ENCODE results near the gene SPACA6.
A peak's percentile ranks its signal among the peaks of the same experiment; 100 is the strongest.

SPACA6 gene

DNA sequence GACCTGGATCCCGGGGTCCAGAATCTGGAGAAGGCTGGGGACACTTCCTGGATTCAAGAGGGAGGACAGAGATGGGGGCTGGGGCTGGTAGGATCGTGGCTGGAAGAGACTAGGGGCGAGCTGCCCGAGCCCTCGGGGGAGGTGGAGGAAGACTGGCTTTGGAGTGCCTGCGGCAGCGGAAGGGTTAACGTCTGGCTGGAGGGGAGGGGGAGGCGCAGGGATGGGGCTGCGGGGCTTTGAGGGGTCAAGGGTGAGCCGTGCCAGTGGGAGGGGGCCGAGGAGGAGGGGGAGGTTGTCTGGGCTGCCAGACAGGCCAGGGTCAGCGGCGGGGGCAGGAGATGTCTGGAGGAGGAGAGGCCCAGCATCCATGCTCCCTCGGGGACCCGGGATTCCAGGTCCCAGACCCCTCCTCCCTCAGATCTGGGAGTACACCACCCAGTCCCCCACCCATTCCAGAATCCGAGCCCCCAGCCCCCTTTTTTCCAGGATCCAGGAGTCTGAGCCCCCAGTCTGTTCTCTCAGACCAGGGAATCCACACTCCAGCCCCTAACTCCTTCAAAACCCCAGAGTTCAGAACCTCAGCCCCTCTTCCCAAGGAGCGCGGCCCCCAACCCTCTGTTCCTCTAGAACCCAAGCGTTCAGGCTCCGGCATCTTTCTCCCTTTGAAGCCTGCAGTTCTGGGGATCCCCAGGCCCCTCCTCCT is 3.2 kb upstream of the SPACA6 start:
- peak in 1 of 2 experiments; percentile 20 for DNase-seq

DNA sequence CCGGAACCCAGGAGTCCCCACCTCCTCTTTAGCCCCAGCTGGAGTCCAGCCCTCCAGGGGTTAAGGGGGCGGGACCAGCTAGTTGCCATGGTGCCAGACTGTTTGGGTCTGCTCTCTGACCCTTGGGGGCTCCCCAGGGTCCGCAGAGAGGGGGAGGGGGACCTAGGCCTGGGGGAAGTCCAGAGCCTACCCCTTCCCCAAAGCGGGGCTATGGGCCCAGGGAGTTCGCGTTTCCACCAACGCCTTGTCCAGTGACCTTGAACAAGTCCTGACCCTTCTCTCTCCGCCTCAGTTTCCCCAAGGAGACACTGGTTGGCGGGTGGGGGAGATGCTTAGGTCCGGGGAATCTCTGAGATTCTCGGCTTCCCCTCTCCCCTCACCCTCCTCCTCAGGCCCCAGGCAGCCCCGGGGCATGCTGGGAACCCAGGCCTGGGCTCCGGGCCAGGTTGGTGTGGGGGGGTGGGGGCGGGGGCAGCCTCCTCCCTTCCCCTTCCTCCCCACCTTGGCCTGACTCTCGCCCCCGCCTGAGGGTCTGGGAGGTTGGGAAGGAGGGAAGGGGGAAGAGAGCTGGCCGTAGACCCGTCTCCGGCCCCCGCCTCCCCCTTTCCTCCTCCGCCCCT is 2.6 kb upstream of the SPACA6 start:
- peak; percentile 5 to 6 for DNase-seq

GRCh38 chr19:51691074-51691583 is 2.0 kb upstream of the SPACA6 start:
- DNase-seq, result peak in 1 of 2 experiments; percentile 5

DNA sequence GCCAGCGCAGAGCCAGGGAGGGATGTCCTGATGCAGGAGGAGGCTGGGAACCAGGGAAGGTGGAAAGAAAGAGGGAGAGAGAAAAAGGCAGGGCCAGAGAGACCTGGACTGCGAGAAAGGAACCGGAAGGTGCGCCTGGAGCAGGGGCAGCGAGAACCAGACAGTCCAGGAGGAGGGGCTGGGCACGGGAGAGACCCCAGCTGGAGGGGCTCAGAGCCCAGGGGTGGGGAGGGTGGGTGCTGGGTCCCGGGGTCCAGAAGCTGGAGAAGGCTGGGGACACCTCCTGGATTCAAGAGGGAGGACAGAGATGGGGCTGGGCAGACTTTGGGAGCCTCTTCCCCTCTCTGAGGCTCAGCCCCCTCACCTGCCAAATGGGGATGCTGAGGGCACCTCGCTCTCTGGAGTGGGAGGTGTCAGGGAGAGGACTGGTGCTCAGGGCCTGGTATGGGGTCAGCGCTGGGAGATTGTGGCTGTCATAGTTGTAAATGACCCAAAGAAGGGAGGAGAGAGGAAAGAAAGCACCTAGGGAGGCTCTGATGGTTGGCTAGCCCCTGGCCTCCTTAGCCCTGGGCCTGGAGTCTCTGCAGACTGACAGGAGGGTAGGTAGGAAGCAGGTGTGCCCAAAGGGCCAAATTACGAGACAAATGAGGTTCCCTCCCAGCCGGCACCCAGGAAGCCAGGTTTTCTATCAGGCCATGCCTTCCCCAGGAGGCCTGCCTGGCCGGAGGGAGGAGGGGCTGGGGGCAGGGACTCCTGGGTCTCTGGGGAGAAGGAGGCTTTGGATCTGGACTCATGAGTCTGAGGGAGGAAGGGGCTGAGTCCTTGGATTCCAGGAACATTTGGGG is 1.3 kb upstream of the SPACA6 start:
- no peak for DNase-seq

DNA sequence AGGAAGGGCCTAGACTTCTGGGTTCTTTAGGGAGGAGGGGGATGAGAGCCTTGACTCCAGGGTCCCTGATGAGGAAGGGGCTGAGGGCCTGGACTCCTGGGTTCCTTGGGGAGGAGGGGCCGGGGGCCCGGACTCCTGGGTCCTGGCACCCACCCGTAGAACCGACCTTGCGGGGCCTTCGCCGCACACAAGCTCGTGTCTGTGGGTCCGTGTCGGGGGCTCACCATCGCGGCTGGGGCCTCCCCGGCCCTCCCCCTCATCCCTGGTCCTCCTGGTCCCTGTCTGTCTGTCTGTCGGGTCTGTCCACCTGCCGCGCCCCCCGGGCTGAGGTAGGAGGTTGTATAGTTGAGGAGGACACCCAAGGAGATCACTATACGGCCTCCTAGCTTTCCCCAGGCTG is 662 bp upstream of the SPACA6 start:
- no peak for DNase-seq

DNA sequence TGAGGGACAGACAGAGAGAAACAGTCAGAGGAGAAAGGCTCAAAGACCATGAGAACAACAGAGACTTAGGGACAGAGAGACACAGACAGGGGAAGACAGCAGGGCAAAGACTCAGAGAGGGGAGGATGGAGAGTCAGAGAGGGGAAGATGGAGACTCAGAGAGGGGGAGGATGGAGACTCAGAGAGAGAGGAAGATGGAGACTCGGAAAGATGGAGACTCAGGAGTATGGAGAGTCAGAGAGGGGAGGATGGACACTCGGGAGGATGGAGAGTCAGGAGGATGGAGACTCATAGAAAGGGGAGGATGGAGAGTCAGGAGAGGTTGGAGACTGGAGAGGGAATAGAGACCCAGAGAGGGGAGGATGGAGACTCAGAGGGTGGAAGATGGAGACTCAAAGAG is 689 bp downstream of the SPACA6 start:
- no peak for DNase-seq

DNA sequence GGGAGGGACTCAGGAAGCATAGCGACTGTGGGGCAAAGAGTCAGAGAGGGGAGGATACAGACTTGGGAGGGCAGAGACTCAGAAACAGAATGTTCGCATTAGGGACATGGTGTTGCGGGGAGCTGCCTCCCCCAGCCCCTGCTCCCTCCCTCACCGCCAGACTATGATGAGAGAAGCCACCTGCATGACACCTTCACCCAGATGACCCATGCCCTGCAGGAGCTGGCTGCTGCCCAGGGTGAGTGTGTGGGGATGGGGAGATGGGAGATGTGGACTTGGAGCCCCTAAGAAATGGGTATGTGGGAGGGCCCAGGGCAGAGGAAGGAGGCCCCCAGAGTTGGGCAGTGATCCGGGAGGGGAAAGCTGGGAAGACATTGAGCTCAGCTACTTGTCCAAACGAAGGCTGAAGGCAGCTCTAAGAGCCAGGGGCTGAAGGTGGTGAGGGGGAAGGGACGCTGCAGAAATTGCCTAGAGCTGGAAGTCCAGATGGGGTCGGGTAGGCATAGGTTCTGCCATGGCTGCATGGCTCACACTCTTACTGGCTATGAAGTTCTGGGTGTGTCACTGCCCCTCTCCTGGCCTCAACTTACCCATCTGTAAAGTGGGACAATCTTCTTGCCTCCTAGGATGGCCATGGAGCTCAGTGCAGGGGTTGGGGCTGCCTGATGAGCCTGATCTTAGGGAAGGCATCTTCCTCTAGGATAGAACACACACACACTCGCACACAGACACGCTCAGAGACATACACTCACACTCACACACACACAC is 1.4 kb downstream of the SPACA6 start:
- no peak for DNase-seq

DNA sequence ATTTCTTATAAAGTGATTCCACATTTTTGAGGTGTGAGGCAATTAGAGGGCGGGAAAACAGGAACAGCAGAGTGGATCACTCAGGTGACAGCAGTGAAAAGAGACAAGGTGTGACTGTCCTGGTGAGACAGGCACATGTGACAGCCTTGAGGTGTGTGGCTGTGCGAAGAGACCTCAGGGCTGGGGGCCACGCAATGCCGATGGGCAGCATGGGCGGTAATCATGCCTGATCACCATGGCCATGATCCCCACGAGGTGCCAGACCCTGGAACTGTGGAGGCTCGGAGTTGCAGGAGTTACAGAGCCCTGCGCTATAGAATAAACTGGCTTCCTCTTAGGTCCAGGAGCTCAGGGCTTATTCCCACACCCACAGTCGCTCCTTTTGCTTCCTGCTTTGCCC is 2.0 kb downstream of the SPACA6 start:
- no peak for DNase-seq

DNA sequence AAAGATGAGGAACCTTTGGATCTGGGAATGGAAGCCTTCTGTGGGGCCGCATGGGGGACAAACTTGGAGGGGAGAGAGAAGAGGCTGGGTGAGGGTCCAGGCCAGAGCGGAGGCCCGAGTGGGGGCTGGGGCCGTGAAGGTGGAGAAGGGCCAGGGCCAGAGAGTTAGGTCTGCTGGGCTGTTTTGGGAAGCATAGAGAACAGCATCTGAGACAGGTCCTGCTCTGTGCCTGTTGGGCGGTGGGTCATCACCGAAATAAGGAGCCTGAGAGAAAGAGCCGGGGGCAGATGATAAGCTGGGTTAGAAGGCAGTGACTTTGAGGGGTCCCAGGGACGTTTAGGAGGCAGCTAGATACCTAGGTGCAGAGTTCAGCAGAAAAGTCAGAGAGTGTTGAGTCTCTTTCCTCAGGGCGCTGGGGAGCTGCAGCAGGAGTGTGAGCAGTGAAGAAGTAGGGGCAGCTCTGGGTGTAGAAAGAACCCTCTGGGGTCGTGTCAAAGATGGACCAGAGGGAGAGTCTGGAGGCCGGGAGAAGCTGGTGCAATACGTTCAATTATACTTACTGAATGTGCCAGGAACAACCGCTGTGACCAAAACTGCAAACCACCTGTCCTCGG is 2.7 kb downstream of the SPACA6 start:
- DNase-seq, result no peak

DNA sequence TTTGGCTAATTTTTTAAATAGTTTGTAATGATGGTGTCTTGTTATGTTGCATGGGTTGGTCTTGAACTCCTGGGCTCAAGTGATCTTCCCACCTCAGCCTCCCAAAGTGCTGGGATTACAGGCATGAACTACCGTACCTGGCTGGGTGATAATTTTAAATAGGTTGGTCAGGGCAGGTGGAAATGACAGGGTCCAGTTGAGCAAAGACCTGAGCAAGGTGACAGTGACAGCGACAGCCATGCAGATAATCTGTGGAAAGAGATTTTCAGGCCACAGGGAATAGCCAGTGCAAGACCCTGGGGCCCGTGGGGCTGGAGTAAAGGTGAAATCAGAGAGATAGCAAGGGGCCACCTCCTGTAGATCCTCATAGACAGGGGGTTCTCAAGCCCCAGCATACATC is 3.5 kb downstream of the SPACA6 start:
- DNase-seq, result no peak

DNA sequence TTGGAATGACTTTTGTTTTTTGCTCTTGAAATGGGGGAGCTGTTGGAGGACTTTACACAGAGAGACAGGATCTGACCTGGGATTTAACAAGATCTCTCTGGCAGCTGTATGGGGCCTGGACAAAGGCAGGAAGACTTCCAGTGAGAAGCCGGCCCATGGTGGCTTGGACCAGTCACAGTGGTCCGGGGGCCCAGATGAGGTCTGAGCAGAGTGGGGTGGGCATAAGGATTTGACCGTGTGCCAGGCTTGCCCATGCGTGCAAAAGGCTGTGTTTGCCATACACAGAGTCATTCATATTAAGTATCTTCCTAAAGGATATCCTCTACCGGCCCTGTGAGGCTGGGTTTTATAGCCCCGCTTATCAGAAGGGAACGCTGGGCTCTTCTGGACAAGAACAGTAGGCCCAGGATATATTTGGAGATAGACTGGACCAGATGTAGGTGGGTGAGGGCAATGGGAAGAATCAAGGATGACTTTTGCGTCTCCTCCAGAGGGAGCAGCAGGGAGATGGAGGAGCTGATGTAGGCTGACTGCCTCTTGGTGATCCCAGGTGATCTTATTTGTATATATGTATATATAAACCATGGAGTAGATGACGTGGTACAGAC is 4.1 kb downstream of the SPACA6 start:
- no peak for DNase-seq

DNA sequence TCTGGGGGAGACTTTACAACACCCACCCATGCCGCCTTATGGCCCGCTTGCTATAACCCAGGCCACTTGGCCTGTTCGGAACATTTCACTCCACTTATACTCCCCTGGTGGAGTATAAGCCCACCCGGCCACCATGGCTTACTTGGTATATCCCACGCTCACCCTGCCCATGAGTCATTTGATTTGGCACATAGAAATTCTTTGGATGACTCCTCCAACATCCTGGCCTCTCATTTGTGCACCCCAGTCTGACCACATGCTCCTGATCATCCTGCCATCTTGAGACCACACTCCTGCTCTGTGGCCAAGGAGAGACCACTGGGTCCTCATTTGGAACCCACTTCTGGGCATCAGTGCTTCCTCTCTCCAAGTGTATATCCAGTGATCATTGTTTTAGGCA is 5.2 kb downstream of the SPACA6 start:
- DNase-seq, result no peak

- no peak for DNase-seq
Observed at GRCh38 chr19:51699170-51699569, 6.0 kb downstream of the SPACA6 start.

DNA sequence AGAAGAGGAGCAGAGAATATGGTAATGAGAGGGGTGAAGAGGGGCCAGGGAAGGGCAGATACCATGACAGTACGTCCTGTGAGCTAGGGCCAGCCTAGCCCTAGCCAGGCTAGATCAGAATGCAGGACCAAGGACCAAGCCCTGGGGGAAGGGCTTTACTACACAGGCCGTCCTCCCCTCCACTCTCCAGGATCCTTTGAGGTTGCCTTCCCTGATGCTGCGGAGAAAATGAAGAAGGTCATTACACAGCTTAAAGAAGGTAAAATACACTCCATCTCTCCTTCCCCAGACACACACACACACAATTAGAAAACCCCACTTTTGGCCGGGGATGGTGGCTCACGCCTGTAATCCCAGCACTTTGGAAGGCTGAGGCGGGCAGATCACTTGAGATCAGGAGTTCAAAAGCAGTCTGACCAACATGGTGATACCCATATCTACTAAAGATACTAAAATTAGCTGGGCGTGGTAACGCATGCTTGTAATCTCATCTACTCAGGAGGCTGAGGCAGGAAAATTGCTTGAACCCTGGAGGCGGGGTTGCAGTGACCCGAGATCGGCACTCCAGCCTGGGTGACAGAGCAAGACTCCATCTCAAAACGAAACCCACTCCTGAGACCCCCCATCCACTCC is 8.5 kb downstream of the SPACA6 start:
- no peak for DNase-seq

GRCh38 chr19:51702103-51702824 is 9.1 kb downstream of the SPACA6 start:
- no peak for DNase-seq

GRCh38 chr19:51702825-51703574 is 9.9 kb downstream of the SPACA6 start:
- no peak for DNase-seq

DNA sequence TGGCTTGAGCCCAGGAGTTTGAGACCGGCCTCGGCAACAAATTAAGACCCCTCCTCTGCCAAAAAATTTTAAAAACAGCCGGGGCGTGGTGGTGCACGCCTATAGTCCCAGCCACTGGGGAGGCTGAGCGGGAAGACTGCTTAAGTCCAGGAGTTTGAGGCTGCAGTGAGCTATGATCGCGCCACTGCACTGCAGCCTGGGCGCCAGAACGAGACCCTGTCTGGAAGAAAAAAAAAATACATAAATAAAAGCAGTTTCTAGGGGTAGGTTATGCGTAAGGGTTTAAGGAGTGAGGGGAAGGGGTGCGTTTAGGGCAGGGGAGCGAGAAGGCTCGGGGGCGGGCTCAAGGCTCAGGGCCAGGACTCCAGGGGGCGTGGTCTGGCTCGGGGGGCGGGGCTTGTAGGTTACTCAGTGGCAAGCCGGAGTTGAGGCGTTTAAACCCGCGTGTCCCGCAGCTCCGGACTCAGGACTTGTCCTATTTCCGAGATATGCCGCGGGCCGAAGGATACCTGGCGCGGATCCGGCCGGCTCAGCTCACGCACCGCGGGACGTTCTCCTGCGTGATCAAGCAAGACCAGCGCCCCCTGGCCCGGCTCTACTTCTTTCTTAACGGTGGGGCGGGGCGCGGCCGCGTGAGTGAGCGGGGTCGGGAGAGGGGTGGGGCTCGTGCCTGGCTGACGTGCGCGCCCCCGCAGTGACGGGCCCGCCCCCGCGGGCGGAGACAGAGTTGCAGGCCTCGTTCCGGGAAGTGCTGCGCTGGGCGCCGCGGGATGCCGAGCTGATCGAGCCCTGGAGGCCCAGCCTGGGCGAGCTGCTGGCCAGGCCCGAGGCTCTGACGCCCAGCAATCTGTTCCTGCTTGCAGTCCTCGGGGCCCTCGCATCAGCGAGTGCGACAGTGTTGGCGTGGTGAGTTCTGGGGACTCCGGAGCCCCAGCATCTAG is 10.7 kb downstream of the SPACA6 start:
- DNase-seq, result peak; percentile 89 to 91

GRCh38 chr19:51704626-51705025 is 11.5 kb downstream of the SPACA6 start:
- no peak for DNase-seq

DNA sequence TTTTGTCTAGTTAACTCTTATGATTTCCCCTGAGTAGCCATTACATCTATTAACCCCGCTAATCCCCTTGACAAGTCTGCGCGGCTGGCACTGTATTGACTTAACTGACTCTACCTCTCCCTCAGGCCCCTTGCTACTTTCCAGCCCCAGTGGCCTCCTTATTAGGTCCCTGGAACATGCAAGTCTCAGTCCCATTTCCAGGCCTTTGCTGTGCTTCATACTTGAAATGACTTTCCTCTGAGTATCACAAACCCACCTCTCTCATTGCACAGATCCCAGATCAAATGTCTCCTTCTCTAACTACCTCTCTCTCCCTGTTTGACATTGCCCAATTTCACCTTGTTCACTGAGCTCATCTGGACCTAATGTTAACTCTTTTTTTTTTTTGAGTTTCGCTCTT is 13.2 kb downstream of the SPACA6 start:
- no peak for DNase-seq

All from AML-193 (cell line).